Kidney epithelial cell (primary cell): ENCODE results near the gene VCL. TPM values are rescaled to one million over a fixed set of nuclear protein-coding genes. Genes with fewer than 3 reads are reported as not detected.

ENCODE experiments used
- DNase-seq: peaks from one replicate; pipeline ENCODE4 v3.0.0-alpha.2; 2010; ENCODE audit warnings: low read depth
- H3K27me3 ChIP-seq: 2 replicates; pipeline ENCODE4 v1.6.0; 2011; ENCODE audit warnings: low read length; ENCODE audit not compliant: control insufficient read depth, insufficient read depth
- H3K36me3 ChIP-seq: 2 replicates; pipeline ENCODE4 v1.5.1; 2011; ENCODE audit warnings: low read length; ENCODE audit not compliant: control insufficient read depth, insufficient read depth
- H3K4me3 ChIP-seq: 2 replicates; pipeline ENCODE4 v1.5.1; 2011; ENCODE audit warnings: low read depth, mild to moderate bottlenecking, control low read depth, low read length
- CTCF ChIP-seq: IDR thresholded peaks from 2 replicates; pipeline ENCODE4 v1.5.1; 2011; ENCODE audit warnings: mild to moderate bottlenecking, moderate library complexity, low read length, control low read depth, inconsistent platforms; ENCODE audit not compliant: insufficient read depth, poor library complexity, severe bottlenecking
- total RNA-seq: library from RNA; depleted of rRNA; stranded (reverse); fragments of >200 nt; gene quantifications from 2 replicates; pipeline ENCODE4 v1.2.3, GENCODE V29; 2015

VCL gene
- total RNA-seq, 1 donor from 2014 or later = 148 TPM

- Histone ChIP-seq H3K36me3 (no peaks in the 10 kb centered on the region), H3K27me3 (no peaks in the 10 kb centered on the region), H3K4me3 (no peak overlapping the region)
- TF ChIP-seq CTCF = no peak
- no peak for DNase-seq
Observed at GRCh38 chr10:73979809-73980433, 18.0 kb upstream of the VCL start.

GRCh38 chr10:73981812-73982211 is 16.1 kb upstream of the VCL start:
- no peak for TF ChIP-seq CTCF
- no peak for DNase-seq
- no peak overlapping the region for H3K4me3 ChIP-seq
- H3K27me3 ChIP-seq = no peaks in the 10 kb centered on the region
- no peaks in the 10 kb centered on the region for H3K36me3 ChIP-seq

GRCh38 chr10:73983096-73984047 is 14.5 kb upstream of the VCL start:
- Histone ChIP-seq H3K4me3 (no peak overlapping the region), H3K27me3 (no peaks in the 10 kb centered on the region), H3K36me3 (no peaks in the 10 kb centered on the region)
- DNase-seq = no peak
- no peak for TF ChIP-seq CTCF

GRCh38 chr10:73989594-73990150 is 8.2 kb upstream of the VCL start:
- Histone ChIP-seq H3K27me3 (no peaks in the 10 kb centered on the region), H3K36me3 (no peaks in the 10 kb centered on the region), H3K4me3 (no peak overlapping the region)
- no peak for TF ChIP-seq CTCF
- DNase-seq = no peak

GRCh38 chr10:73991203-73991883 is 6.6 kb upstream of the VCL start:
- TF ChIP-seq CTCF = no peak
- DNase-seq = no peak
- H3K36me3 ChIP-seq = no peaks in the 10 kb centered on the region
- no peaks in the 10 kb centered on the region for H3K27me3 ChIP-seq
- no peak overlapping the region for H3K4me3 ChIP-seq
